ENCODE measurements around the gene PDZRN3.

PDZRN3 gene

GRCh38 chr3:73403444-73403843 is 221.3 kb downstream of the PDZRN3 start:
- TF ChIP-seq, protein P1, sequence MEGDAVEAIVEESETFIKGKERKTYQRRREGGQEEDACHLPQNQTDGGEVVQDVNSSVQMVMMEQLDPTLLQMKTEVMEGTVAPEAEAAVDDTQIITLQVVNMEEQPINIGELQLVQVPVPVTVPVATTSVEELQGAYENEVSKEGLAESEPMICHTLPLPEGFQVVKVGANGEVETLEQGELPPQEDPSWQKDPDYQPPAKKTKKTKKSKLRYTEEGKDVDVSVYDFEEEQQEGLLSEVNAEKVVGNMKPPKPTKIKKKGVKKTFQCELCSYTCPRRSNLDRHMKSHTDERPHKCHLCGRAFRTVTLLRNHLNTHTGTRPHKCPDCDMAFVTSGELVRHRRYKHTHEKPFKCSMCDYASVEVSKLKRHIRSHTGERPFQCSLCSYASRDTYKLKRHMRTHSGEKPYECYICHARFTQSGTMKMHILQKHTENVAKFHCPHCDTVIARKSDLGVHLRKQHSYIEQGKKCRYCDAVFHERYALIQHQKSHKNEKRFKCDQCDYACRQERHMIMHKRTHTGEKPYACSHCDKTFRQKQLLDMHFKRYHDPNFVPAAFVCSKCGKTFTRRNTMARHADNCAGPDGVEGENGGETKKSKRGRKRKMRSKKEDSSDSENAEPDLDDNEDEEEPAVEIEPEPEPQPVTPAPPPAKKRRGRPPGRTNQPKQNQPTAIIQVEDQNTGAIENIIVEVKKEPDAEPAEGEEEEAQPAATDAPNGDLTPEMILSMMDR (IDR thresholded peaks at IDR 0.05; ENCODE audit: extremely low read depth, insufficient read depth, missing control alignments) = no peak
- DNase-seq (ENCODE audit: low spot score) = no peak
- in situ Hi-C loops (cut with MboI; ENCODE audit: low pct_unique_long_range_greater_than_20kb, low sequenced_read_pairs, unreplicated experiment) = no loop called here

- DNase-seq (ENCODE audit: low spot score) = no peak
- in situ Hi-C loops (cut with MboI; ENCODE audit: low pct_unique_long_range_greater_than_20kb, low sequenced_read_pairs, unreplicated experiment) = no loop called here
- TF ChIP-seq, protein P1 (IDR thresholded peaks at IDR 0.05; ENCODE audit: extremely low read depth, insufficient read depth, missing control alignments) = no peak
Observed at GRCh38 chr3:73401616-73402279, 223.0 kb downstream of the PDZRN3 start.

DNA sequence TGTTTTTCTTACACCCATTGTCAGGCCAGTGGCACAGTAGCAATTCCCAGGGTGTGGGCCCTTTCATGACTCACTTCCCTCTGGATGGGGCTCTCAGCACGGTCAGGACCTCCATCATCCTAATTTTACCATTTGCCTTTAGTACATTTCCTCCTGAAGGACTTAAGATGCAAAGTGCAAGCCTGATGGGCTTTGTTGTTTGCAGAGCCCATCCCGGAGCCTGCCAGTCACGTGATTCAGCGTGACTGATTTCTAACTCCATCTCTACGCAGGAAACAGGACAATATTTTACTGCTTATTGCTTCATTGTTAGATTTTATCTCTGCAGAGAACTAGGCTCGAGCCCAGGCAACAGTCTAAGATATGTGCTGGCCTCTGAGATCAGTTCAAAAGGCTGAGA is 223.7 kb downstream of the PDZRN3 start:
- in situ Hi-C loops (cut with MboI; ENCODE audit: low pct_unique_long_range_greater_than_20kb, low sequenced_read_pairs, unreplicated experiment) = no loop called here
- TF ChIP-seq, protein P1 (IDR thresholded peaks at IDR 0.05; ENCODE audit: extremely low read depth, insufficient read depth, missing control alignments) = no peak
- no peak for DNase-seq (ENCODE audit: low spot score)

DNA sequence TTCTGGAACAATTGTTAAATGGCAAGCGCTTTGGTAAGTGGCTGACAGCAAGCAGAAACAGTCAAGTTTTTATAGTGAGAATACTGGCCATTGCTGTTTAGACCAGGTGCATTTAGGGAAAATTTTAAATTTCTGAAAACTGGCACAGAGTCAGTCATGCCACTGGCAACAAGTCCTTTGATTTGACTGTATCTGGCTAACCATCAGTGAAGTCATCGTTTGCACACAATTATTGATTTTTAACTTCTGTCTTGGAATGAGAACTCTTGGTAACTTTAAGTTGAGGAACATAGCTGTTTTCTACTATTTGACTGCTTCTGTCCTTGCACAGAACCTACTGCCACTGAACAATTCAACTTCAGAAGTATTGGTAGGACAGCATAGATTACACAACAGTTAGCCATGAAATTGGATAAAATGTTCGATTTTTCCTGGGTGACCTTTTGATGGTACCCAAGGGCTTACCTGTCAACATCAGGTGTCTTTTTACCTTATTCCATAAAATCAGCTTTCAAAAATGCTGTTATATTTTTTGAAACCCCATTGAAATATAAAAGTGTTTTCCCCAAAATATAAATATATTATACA is 225.0 kb downstream of the PDZRN3 start:
- TF ChIP-seq, protein P1 (IDR thresholded peaks at IDR 0.05; ENCODE audit: extremely low read depth, insufficient read depth, missing control alignments) = no peak
- no peak for DNase-seq (ENCODE audit: low spot score)
- in situ Hi-C loops (cut with MboI; ENCODE audit: low pct_unique_long_range_greater_than_20kb, low sequenced_read_pairs, unreplicated experiment) = no loop called here

DNA sequence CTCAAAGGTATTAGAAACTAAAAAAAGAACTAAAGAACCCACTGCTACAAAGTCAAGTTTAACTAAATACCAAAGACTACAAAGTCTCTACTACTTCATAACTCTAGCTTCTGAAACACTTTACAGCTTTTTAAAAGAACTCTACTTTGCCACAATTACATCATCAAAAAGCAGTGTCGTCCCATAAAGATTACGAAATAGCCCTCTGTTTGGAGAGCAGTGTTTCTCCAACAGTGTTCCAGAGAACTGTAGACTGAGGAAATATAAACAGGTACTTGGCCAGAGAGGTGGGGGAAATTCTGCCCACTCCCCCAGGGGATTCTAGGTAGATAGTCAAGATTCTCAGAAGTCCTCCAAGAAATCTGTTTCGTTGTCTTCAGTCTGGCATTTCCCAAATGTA is 225.6 kb downstream of the PDZRN3 start:
- no peak for DNase-seq (ENCODE audit: low spot score)
- in situ Hi-C loops (cut with MboI; ENCODE audit: low pct_unique_long_range_greater_than_20kb, low sequenced_read_pairs, unreplicated experiment) = no loop called here
- TF ChIP-seq, protein P1 (IDR thresholded peaks at IDR 0.05; ENCODE audit: extremely low read depth, insufficient read depth, missing control alignments) = no peak

- no peak for DNase-seq (ENCODE audit: low spot score)
- TF ChIP-seq, protein P1 (IDR thresholded peaks at IDR 0.05; ENCODE audit: extremely low read depth, insufficient read depth, missing control alignments) = no peak
- in situ Hi-C loops (cut with MboI; ENCODE audit: low pct_unique_long_range_greater_than_20kb, low sequenced_read_pairs, unreplicated experiment) = no loop called here
Observed at GRCh38 chr3:73398084-73398483, 226.7 kb downstream of the PDZRN3 start.
